BJ (cell line): ENCODE measurements around the gene CPSF4L. TPM values are rescaled to one million over a fixed set of nuclear protein-coding genes. Genes with fewer than 3 reads are reported as not detected.
A peak's percentile ranks its signal among the peaks of the same experiment; 100 is the strongest.
"Not testable (repeated sequence)": the region's sequence is repeated elsewhere in the genome, so short reads cannot be mapped to it uniquely, and the experiment has no call there.

Experiments used
- CTCF ChIA-PET: fragments of 350-600 bp; formaldehyde crosslinking; extraction: SDS; loops from one replicate; lab custom pipeline; 2021; ENCODE audit warnings: antibody characterized with exemption, inconsistent platforms; lab: Yijun Ruan, JAX
- POLR2A ChIA-PET: fragments of 300-600 bp; sonication (Branson Sonifier 250); formaldehyde crosslinking; extraction: SDS; loops from one replicate; lab custom pipeline; 2021; ENCODE audit warnings: antibody characterized with exemption; lab: Charles Lee
- DNase-seq: peaks from one replicate; pipeline ENCODE4 v3.0.0-alpha.2; 2011; ENCODE audit warnings: low read depth
- H3K27me3 ChIP-seq: 2 replicates; pipeline ENCODE4 v1.6.0; 2011; ENCODE audit warnings: low read length; ENCODE audit not compliant: control insufficient read depth, insufficient read depth
- H3K36me3 ChIP-seq: 2 replicates; pipeline ENCODE4 v1.5.1; 2011; ENCODE audit warnings: low read length; ENCODE audit not compliant: control insufficient read depth, insufficient read depth
- H3K4me3 ChIP-seq: 2 replicates; pipeline ENCODE4 v1.5.1; 2011; ENCODE audit warnings: low read depth, mild to moderate bottlenecking, control low read depth, low read length
- CTCF ChIP-seq: IDR thresholded peaks from 2 replicates; pipeline ENCODE4 v1.5.1; 2011; ENCODE audit warnings: low read depth, mild to moderate bottlenecking, control low read depth, inconsistent platforms, low read length, moderate library complexity; ENCODE audit not compliant: insufficient read depth
- polyA minus RNA-seq: library from RNA; depleted of rRNA, polyadenylated mRNA; stranded (reverse); fragments of >200 nt; gene quantifications from 2 replicates; pipeline ENCODE4 v1.2.3, GENCODE V29; 2011; rRNA and poly(A)+ RNA removed
- polyA plus RNA-seq: library from polyadenylated mRNA; depleted of rRNA; stranded (reverse); fragments of >200 nt; gene quantifications from 2 replicates; pipeline ENCODE4 v1.2.3, GENCODE V29; 2011; rRNA removed

Gene CPSF4L, protein sequence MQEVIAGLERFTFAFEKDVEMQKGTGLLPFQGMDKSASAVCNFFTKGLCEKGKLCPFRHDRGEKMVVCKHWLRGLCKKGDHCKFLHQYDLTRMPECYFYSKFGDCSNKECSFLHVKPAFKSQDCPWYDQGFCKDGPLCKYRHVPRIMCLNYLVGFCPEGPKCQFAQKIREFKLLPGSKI
- 0.13 TPM in 1 of 2 replicates, not detected in the other for polyA plus RNA-seq
- polyA minus RNA-seq: not detected in 2 replicates

DNA sequence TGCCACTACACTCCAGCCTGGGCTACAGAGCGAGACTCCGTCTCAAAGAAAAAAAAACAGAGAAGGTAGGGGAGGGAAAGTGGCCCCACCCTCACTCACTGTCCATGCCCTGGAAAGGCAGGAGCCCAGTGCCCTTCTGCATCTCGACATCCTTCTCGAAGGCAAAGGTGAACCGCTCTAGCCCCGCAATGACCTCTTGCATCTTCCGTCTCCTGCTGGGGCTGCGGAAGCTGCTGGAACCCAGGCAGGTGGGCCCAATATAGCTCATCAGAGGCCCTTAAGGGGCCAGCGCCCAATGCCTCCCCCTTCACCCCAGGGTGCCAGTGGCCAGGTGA is at the start of gene CPSF4L:
TSS of gene CPSF4L (minus strand) at position 264 of the 335 bp plus-strand sequence. CDS start at position 202, 62 bp downstream.
- no peak for DNase-seq
- ChIA-PET CTCF (interaction anchor here (1.2 to 18.8 kb wide), 3 partner anchors 49 to 109 kb away, joined by 3 to 427 read pairs (median 6); no protein-coding TSS in a partner anchor), POLR2A (no interaction called here)
- no peaks in the 10 kb centered on the region for H3K27me3 ChIP-seq
- H3K36me3 ChIP-seq: no peaks in the 10 kb centered on the region
- no peak for TF ChIP-seq CTCF
- H3K4me3 ChIP-seq: no peak within 1 kb of the TSS

- 0 out of 2 replicates have a peak, but pooled peaks cover 3% of the 10 kb centered on the region for H3K36me3 ChIP-seq
- H3K4me3 ChIP-seq: peak overlapping the region; percentile 99
- no peaks in the 10 kb centered on the region for H3K27me3 ChIP-seq
- ChIA-PET CTCF (interaction anchor here (1.0 to 9.6 kb wide), 10 partner anchors 14 to 57 kb away, joined by 3 to 114 read pairs (median 6); no protein-coding TSS in a partner anchor), POLR2A (no interaction called here)
- TF ChIP-seq CTCF: no peak
- DNase-seq: no peak
Measured at GRCh38 chr17:73311428-73311780, 49.7 kb upstream of the CPSF4L start.

- DNase-seq: no peak
- CTCF ChIA-PET: interaction anchor here (0.8 to 9.6 kb wide), 19 partner anchors 7 to 60 kb away, joined by 3 to 114 read pairs (median 4); no protein-coding TSS in a partner anchor
- no peak for TF ChIP-seq CTCF
- POLR2A ChIA-PET: interaction anchor here (0.5 kb wide), 1 partner anchor 119 kb away, joined by 3 read pairs; no protein-coding TSS in a partner anchor
- H3K36me3 ChIP-seq: 0 out of 2 replicates have a peak, but pooled peaks cover 3% of the 10 kb centered on the region
- H3K27me3 ChIP-seq: no peaks in the 10 kb centered on the region
- H3K4me3 ChIP-seq: peak overlapping the region; percentile 99
Measured at GRCh38 chr17:73309727-73310596, 48.3 kb upstream of the CPSF4L start.

DNA sequence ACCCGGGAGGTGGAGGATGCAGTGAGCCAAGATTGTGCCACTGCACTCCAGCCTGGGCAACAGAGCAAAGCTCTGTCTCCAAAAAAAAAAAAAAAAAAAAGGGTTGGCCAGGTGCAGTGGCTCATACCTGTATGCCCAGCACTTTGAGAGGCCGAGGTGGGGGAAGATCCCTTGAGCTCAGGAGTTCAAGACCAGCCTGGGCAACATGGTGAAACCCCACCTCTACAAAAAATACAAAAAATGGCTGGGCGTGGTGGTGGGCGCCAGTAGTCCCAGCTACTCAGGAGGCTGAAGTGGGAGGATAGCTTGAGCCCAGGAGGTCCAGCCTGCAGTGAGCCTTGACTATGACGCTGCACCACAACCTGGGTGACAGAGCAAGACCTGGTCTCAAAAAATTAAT is 47.3 kb upstream of the CPSF4L start:
- CTCF ChIA-PET: interaction anchor here (0.7 to 9.6 kb wide), 8 partner anchors 8 to 68 kb away, joined by 3 to 114 read pairs (median 3); no protein-coding TSS in a partner anchor
- H3K27me3 ChIP-seq, POLR2A ChIA-PET, DNase-seq, H3K36me3 ChIP-seq: not testable (repeated sequence)
- peak overlapping the region; percentile 27; the same call in 1 of the 2 replicates for H3K4me3 ChIP-seq

GRCh38 chr17:73308017-73308823 is 46.5 kb upstream of the CPSF4L start:
- TF ChIP-seq CTCF: no peak
- ChIA-PET POLR2A (no interaction called here), CTCF (interaction anchor here (0.7 to 9.6 kb wide), 10 partner anchors 8 to 76 kb away, joined by 3 to 114 read pairs (median 3); a partner anchor contains a TSS)
- peak; percentile 68 for DNase-seq
- H3K4me3 ChIP-seq: peak overlapping the region; percentile 31
- no peaks in the 10 kb centered on the region for H3K27me3 ChIP-seq
- 0 out of 2 replicates have a peak, but pooled peaks cover 3% of the 10 kb centered on the region for H3K36me3 ChIP-seq
